Cardiac muscle cell (in vitro differentiated cells and primary cell): Measurements from ENCODE around the gene CCDC33. TPM values are rescaled to one million over a fixed set of nuclear protein-coding genes. Genes with fewer than 3 reads are reported as not detected.

Experiments
- DNase-seq, 2 donors: peaks; one replicate each; pipeline versions ENCODE4 v3.0.0 to v3.0.0-alpha.2; 2010 to 2017; ENCODE audit warnings: low read depth in 1 of 2, low spot score in 1 of 2
- H3K27ac ChIP-seq: fragments of 200-600 bp; sonication (generic); 2 replicates; pipeline ENCODE4 v1.5.1; 2016
- H3K27me3 ChIP-seq: fragments of 200-600 bp; sonication (generic); 2 replicates; pipeline ENCODE4 v1.6.0; 2016; ENCODE audit warnings: control low read depth
- H3K36me3 ChIP-seq: fragments of 200-600 bp; sonication (generic); 2 replicates; pipeline ENCODE4 v1.5.1; 2016; ENCODE audit warnings: control low read depth
- H3K4me1 ChIP-seq: fragments of 200-600 bp; sonication (generic); 2 replicates; pipeline ENCODE4 v1.8.1; 2017; ENCODE audit warnings: low read depth, mild to moderate bottlenecking, mixed run types
- H3K4me3 ChIP-seq: fragments of 200-600 bp; sonication (generic); 2 replicates; pipeline ENCODE4 v1.5.1; 2016; ENCODE audit warnings: mild to moderate bottlenecking
- H3K9me3 ChIP-seq: fragments of 200-600 bp; sonication (generic); 2 replicates; pipeline ENCODE4 v1.5.1; 2017; ENCODE audit warnings: low read depth, mild to moderate bottlenecking, control low read depth
- polyA plus RNA-seq: library from polyadenylated mRNA; unstranded; fragments of >200 nt; fragmentation: Nextera tagmentation; extraction: Ambion mirVana; gene quantifications from 2 replicates; pipeline ENCODE4 v1.2.1, GENCODE V29; 2016
- total RNA-seq: library from RNA; depleted of rRNA; stranded (reverse); fragments of >200 nt; gene quantifications from 2 replicates; pipeline ENCODE4 v1.2.3, GENCODE V29; 2016
- TF ChIP-seq, protein P1 (sequence below): IDR thresholded peaks from 2 replicates; pipeline ENCODE4 v1.5.1; 2012; ENCODE audit warnings: low read depth, mild to moderate bottlenecking, low read length

Gene CCDC33
- total and polyA plus RNA-seq, 2 experiments from 2014 or later: 3.1 to 9.5 TPM

DNA sequence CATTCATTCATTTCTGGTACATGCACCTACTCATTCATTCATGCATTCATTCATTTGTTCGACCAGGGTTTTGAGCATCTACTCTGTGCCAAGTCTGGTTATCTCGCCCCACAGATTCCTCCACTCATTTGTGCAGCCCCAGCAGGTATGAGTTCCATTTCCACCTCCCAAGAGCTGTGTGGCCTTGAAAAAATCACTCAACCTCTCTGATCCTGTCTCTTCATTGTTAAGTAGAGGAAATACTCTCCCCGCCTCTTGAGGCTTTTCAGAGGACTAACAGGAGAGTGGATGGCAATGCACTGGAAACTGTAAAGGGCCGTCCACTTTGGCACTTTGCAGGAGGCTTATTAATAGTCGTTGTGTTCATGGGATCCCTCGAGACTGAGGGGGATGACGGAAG is 69.6 kb downstream of the CCDC33 start:
- H3K4me1 ChIP-seq: peaks cover 11% of the 10 kb centered on the region
- H3K27ac ChIP-seq: no peak overlapping the region
- H3K9me3 ChIP-seq: no peaks in the 10 kb centered on the region
- no peaks in the 10 kb centered on the region for H3K36me3 ChIP-seq
- TF ChIP-seq, protein P1, sequence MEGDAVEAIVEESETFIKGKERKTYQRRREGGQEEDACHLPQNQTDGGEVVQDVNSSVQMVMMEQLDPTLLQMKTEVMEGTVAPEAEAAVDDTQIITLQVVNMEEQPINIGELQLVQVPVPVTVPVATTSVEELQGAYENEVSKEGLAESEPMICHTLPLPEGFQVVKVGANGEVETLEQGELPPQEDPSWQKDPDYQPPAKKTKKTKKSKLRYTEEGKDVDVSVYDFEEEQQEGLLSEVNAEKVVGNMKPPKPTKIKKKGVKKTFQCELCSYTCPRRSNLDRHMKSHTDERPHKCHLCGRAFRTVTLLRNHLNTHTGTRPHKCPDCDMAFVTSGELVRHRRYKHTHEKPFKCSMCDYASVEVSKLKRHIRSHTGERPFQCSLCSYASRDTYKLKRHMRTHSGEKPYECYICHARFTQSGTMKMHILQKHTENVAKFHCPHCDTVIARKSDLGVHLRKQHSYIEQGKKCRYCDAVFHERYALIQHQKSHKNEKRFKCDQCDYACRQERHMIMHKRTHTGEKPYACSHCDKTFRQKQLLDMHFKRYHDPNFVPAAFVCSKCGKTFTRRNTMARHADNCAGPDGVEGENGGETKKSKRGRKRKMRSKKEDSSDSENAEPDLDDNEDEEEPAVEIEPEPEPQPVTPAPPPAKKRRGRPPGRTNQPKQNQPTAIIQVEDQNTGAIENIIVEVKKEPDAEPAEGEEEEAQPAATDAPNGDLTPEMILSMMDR: no peak
- H3K27me3 ChIP-seq: peaks cover 9% of the 10 kb centered on the region
- DNase-seq: no peak
- no peak overlapping the region for H3K4me3 ChIP-seq

DNA sequence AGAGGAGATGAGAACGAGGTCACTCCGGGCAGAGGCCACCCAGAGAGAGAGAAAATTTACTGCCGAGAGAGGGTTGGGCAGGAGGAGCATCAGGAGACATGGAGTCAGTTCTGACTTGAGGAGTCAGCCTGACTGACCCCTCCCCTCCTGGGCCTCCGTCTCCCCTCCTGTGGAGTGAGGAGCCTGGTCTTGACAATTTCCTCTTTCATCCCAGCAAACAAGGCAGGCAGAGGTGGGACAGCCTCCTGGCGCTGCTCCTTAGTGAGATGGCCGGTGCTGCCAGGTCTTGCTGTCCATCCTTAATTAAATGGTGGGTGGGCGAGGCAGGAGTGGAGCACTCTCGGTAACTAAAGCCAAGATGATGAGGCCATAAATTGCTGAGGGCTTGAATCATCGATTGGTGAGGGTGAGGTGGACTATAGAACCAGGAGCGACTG is 70.7 kb downstream of the CCDC33 start:
- H3K27ac ChIP-seq: no peak overlapping the region
- H3K4me3 ChIP-seq: no peak overlapping the region
- no peaks in the 10 kb centered on the region for H3K36me3 ChIP-seq
- H3K27me3 ChIP-seq: no peaks in the 10 kb centered on the region
- peaks cover 11% of the 10 kb centered on the region for H3K4me1 ChIP-seq
- no peak for DNase-seq
- H3K9me3 ChIP-seq: no peaks in the 10 kb centered on the region
- TF ChIP-seq, protein P1: no peak

DNA sequence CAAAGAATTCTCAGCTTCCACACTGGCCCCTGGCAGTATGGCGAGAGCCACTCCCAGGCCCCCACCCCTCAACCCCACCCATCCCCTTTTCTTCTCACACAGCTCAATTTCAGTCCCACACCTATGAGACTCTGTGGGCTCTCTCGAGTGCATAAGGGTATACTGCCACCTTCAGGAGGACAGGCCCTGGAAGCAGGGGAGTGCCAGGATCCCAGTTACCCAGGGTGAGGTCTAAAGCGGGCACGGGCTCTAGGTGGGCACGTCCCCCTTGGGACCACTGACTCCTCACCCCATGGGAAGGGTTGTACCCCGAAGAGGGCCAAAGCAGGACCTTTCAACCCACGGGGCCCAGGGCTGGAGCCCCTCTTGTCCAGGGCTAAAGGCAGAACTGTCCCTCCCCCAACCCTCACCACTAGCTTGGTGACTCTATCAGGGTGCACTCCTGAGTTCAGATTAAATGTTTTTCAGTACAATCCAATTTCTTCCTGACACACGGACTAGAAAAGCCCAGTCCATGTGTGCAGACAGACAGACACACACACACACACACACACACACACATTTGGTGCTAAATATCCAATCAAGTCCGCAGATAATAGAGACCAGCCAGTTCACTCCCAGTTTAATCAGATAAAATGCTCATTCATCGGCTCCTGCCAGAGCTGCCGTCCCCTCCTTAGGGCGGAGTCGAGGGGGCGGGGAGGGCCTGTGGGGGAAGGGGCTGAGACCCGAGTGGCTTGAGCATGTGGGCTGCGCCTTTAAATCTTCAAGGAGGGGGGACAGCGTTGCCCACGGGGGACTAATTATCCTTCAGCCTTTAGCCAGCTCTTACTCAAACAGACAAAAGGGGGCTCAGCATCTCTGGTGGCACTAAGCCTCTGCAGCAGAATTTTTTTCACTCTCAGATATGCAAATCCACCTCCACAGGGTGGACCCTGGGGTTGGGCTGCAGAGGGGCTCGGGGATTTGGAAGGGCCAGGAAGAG is 72.0 kb downstream of the CCDC33 start:
- Histone ChIP-seq H3K4me3 (no peak overlapping the region), H3K27me3 (no peaks in the 10 kb centered on the region), H3K4me1 (peaks cover 11% of the 10 kb centered on the region), H3K9me3 (no peaks in the 10 kb centered on the region), H3K27ac (no peak overlapping the region), H3K36me3 (no peaks in the 10 kb centered on the region)
- peak; percentile 69 to 77 for DNase-seq
- TF ChIP-seq, protein P1: peak; percentile 81

DNA sequence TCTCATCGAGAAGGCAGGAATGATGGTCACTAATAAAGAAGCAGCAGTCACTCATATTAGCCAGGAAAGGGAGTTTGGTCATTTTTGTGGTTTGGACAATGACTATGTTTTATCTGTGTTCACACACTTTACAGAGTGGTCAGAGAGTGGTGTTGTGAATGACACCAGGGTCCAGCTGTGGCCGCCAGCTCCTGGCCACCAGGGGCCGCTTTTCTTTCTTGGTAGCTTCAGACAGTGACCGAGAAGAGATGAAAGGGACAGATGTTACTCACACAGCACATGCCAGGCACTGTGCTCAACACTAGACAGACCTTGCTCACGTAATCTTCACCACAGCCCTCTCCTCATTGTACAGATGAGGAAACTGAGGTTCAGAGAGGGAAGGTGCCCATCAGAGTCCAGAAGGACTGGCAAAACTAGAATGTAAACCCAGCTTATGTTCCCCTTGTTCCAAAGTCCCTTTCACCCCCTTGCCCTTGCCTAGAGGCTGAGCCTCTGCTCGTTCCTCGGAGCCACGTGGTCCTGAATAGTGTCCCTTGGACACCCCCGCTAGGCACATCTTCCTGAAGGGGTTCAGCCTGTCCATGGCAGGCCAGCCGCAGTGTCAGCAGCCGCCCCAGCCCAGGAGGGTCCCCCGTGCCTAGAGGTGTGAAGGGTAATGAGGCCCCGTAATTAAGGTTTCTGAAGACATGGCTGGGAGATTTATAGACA is 75.8 kb downstream of the CCDC33 start:
- H3K4me3 ChIP-seq: no peak overlapping the region
- TF ChIP-seq, protein P1: peak; percentile 67
- DNase-seq: peak in 1 of 2 donors; percentile 43
- peaks cover 7% of the 10 kb centered on the region for H3K4me1 ChIP-seq
- H3K36me3 ChIP-seq: no peaks in the 10 kb centered on the region
- H3K27ac ChIP-seq: no peak overlapping the region
- no peaks in the 10 kb centered on the region for H3K9me3 ChIP-seq
- H3K27me3 ChIP-seq: no peaks in the 10 kb centered on the region

DNA sequence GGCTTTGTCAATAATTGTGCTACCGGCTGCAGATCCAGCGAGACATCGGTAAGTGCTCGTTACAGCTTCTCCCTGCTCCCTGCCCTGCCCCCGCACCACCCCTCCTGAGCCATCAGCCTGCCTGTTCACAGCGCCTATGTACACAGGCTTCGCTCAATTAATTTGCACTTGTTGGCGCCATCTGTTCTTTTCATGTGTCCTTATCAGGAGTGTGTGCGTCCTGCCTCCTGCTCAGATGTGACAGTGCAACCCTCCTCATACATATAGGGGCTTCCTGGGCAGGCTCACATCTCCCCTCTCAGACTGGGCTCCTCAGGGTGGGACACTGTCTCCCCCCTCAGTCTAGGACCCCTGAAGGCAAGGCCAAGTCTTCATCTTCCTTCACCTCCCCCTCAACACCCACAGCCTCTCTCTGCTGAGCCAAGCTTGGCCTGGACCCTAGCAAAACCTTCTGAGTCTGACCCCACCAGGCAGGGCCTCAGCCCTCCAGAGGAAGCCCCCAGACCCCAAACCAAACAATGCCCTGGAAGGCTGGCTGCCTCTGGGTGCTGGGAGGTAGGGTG is 76.4 kb downstream of the CCDC33 start:
- TF ChIP-seq, protein P1: no peak
- Histone ChIP-seq H3K4me1 (peaks cover 7% of the 10 kb centered on the region), H3K4me3 (no peak overlapping the region), H3K36me3 (no peaks in the 10 kb centered on the region), H3K27me3 (no peaks in the 10 kb centered on the region), H3K27ac (no peak overlapping the region), H3K9me3 (no peaks in the 10 kb centered on the region)
- DNase-seq: no peak
